CD1c-positive myeloid dendritic cell (primary cell): Measurements from ENCODE around the gene PRKD2.

Experiments used
- DNase-seq: peaks from one replicate; pipeline ENCODE4 v3.0.0-alpha.2; 2016; ENCODE audit errors: extremely low spot score

Gene PRKD2

DNA sequence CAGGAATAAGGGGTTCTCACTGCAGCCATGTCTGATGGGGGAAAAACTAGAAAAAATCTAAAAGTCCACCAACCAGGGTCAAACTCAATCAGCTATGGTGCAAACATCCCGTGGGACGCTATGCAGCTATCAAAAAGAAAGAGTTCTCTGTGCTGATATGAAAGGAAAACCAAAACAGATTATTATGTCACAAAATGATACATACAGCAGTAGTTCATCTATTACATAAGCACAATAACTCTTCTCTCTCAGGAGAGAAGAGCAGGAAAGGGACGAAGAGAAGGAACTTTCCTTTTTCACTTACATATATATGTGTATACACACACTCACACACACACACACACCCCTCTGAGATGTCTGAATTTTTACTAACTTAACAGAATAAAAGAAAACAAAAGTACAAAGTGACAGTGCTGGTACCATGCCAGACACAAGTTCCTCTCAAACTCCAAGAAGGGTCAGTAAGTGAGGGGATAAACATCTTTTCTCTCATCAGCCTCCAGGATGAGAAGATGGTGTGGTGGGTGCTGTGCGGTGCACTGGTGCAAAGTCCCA is 26.1 kb upstream of the PRKD2 start:
- DNase-seq = no peak

DNA sequence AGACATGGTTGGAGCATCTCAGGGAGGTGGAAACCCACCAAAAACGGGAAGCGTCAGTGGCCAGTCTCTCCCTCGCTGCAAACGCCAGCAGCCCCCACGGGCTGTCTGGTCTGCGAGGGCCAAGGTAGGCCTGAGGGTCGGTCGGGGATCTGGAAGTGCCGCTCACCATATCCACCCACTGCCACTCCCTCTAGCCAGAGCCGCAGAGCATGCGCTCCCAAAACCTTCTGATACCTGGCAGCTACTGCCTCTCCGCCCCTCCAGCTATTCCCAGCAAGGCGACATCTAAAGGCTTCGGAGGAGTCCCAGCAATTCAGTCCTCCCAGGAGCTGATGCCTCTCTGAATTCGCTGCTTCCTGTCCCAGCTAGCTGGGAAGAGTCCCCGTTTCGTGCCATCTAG is 24.5 kb upstream of the PRKD2 start:
- DNase-seq = no peak

DNA sequence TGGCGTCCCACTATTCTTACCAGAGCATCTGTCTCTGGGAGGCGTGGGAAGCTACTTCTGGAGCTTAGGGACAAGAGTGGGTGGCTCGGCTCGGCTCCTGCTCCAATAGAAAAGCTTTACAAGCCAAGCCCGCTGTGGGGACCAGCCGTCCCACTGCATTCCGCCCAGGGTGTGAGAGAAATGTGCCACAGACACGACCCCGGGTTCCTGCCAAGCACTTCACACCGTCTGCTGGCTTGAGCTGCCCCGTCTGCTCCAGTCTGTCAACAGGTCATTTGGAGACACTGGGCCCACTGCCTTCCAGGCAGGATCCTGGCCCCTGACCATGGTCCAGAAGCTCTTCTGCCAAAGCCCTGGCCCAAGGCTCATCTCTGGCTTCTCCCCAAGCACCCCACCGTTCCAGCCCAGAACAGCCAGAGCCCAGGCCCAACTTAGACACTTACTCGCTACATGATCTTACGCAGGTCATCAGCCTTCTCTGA is 22.4 kb upstream of the PRKD2 start:
- DNase-seq = no peak

DNA sequence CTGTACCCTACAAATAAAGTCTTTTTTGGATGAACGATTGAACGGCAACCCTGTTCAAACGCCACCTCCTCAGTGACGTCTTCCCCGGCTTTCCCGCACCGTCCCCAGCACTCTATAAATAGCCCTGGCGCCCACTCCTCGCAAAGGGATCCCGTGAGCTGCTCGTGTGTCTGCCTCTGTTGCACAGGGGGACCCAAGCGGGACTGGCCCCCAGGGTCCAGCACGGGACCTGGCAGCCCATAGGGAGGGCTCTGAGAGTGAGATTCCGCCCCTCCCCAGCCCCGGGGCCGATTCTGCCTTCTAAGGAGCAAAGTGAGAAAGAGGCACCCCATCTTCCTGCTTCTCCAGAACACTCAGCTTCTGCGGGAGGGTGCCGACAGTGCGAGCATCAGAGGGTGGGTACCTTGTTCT is 20.9 kb upstream of the PRKD2 start:
- DNase-seq = no peak

DNA sequence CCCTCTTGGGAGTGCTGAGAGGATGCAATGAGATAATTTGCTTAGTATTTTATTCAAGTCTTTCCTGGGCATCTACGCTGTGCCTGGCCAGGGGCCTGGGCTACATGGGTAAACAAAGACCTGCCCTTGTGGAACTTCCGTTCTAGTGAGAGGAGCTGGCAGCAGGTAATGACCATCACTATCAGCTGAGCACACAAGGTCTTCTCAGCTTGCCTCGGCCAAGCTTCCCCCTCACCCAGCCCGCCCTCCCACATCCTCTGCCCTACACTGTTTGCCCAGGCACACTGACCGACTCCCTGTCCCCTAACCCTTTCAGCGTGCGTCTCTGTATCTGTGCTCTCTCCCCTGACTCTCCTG is 20.4 kb upstream of the PRKD2 start:
- DNase-seq = no peak

DNA sequence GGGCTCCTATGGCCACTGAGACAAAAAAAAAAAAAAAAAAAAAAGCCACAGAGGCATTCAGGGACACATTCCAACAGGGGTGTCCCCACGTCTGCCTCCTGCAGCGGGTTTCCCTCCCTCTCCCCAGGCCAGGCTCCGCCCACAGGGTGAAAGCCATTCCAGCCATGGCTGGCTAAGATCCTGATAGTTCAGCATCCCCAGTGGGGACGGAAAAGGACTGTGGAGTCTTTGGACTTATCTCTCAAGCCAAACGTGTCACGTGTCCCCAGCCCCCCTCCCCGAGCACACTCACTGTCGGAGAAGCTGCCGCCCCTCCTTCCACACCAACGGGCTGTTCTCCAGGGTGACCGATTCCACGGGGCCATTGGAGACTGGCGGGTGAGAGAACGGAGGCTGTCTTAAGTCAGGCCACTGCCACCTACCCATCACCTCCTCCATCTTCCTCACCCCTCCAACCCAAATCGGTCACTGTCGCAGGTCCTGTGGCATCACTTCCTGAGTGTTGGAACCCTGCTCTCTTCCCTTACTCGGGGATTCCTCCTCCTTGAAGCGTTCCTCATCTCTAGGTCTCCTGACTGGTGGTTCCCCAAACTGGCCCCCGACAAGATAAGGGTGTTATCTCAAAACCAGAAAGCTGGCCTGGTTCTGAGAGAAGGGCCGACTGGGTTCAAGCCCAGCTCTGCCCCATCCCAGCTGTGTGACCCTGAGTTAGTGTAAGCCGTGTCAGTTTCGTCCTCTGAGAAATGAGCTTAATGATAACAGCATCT is 19.8 kb upstream of the PRKD2 start:
- no peak for DNase-seq

DNA sequence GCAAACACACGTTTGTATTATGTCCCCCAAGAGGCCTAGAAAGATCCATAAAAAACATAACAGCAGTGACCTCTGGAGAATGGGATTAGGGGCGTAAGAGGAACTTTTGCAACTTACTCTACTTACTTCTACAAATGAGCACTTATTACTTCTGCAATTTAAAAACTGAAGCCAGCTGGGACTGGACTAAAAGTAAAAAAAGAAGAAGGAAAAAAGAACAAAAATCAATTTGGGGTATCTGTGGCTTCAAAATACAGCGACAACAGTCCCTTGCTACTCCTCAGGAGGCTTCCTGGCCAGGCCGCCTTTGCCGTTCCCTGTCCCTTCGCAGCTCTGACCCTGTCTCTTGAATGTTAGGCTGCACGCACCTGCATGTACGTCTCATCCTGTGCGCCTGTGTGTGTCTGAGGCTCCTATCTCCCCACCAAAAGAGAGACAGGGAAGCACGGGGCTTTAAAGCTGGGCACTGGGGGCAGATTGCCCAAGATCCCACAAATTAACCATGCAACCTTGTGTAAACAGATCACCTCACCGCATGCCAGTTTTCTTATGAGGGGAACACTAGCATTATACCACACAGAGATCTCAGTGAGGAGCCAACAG is 16.9 kb upstream of the PRKD2 start:
- DNase-seq = peak; percentile 78

DNA sequence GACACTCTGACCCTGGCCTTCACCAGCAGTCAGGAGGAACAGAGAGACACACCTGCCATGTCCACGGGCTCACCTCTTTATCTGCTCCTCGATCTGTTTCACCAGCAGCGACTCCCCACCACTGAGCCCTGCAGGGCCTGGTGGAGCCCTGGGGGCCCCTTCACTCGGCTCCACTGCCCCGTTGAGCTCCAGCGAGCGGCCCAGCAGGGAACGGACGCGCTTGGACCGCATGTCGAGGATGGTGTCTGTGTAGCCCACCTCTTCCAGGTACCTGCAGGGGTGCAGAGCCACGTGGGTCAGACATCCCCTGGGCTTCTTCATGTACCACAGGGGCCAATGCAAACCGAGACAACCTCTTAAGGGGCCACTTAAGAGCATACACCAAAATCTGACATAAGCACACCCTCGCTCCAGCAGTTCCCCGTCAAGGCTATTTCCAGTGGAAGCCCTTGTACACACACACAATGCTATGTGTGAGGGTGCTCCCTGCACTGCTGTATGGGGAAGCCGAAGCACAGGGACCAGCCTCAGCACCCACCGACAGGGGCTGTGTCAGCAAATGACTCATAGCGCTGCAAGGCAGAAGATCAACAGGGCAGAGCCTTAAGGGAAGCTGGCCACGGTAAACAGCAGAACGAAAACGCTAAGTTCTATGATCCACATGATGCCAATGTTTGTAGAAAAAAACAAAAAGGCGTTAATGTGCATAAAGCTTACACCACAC is 16.2 kb upstream of the PRKD2 start:
- DNase-seq = peak; percentile 92

DNA sequence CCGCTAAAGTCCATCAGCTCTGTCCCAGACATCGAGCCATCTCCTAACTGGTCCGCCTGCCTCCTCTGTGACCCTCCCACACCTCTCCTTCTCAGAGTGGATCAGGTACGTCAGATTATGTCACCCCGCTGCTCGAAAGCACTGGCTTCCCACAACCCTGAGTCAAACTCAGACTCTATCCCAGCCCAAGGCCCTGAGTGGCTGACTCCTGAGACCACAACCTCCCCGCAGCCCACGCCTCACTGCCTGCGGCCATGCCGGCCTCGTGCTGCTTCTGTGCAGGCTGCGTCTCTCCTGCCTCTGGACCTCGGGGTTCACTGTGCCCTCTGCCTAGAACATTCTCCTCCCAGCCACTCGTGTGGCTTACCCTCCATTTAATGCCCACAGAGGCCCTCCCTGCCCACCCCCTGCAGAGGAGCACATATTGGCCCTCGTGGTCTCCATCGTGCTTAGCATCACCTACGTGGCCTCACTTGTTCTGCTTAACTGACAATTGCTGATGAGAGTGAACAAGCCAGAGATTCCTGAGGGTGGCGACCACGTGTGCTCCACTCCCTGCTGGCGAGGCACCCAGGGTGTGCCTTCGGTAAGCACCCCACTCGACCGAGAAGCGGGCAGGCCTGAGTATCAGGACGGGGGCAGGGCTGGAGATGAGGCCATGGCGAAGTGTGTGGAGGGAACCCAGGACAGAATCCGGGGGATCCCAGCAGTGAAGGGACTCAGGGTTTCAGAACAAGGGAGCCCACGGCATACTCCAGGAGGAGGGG is 15.4 kb upstream of the PRKD2 start:
- DNase-seq = no peak

DNA sequence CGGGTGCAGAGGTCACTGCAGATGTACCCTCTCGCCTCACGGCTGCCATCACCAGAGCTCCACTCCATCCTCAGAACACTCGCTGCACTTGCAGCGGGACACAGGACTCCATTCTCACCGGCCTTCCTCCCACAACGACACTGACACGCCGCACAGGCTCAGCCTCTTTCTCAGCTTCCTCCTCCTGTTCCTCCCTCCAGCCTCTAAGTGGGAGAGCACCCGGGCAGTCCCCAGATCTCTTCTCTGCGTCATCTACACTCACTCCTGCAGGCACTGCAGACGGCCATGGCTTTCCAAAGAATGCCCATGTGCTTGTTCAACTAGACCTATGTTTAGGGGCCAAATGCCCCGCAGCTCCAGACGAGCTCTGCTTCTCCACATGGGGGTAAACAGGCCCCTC is 14.7 kb upstream of the PRKD2 start:
- DNase-seq = peak; percentile 79

DNA sequence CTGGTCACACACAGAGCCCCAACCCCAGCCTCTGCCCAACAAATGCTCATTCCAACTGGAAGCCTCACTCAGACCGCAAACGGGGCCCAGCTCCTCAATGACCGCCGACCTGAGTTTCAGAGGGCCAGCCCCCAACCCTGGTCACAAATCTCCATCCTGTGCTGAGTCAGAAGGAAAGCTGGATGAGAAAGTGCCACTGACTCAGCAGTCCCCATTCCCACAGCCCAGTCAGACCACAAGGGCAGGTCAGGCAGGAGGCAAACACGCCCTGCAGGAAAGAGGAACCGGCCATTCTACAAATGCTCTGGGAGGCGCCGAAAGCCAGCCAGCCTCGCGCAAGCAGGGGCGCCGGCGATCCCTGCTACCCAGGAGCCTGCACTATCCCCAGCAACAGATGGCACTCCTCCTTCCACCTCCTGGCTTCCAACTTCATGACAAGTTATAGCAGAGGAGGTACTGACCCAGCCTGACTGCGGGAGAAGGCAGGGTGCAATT is 14.1 kb upstream of the PRKD2 start:
- DNase-seq = peak; percentile 91

DNA sequence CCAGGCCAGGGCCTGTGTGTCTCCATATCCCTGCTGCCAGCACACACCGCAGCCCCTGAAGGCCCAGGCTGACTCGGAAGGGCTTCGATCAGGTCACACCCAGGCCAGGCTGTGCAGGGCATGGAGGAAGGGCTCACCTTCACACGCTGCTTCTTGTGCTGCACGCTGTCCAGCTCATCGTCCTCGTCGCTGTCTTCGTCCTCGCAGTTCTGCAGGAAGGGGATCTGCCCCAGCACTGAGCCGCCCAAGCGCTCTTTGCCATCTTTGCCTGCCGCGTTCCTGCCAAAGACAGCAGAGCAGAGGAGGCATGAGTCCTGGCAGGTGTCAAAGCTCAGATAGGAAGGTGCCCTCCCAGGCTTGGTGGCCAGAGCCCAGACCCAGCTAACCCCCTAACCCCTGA is 13.7 kb upstream of the PRKD2 start:
- no peak for DNase-seq

DNA sequence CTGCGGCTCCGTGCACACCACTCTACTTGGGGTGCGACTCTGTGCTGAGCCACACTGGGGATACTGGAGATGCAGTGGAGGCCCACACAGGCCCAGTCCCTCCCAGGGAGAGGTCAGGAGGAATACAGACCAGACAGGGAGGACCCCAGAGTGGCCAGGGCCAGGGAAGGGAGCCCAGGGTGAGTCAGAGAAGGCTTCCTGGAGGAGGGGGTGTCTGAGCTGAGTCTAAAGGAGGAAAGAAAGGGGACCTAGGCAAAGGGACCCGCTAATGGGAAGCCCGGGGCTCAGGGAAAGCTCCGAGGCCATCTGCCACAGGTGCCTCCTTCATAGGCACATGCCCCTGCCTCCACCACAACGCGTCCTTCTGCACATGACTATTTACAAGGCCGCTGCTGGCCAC is 13.3 kb upstream of the PRKD2 start:
- DNase-seq = no peak

DNA sequence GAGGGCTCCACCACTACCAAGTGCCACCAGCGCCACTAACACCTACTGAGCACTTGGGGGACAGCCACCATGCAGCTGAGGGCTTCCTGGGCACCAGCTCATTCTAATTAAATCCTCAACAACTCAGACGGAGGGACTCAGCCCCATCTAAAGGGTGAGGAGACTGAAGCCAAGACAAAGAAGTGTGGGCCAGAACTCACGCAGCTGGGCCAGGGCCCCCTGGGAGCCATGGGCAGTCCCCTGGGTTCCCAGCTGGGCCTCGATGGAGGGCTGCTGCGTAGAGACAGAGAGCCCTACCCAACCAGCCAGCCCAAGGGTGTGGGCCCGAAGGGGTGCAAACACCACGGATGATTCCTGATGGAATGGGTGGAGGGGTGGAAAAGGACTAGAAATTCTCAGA is 12.8 kb upstream of the PRKD2 start:
- DNase-seq = no peak

DNA sequence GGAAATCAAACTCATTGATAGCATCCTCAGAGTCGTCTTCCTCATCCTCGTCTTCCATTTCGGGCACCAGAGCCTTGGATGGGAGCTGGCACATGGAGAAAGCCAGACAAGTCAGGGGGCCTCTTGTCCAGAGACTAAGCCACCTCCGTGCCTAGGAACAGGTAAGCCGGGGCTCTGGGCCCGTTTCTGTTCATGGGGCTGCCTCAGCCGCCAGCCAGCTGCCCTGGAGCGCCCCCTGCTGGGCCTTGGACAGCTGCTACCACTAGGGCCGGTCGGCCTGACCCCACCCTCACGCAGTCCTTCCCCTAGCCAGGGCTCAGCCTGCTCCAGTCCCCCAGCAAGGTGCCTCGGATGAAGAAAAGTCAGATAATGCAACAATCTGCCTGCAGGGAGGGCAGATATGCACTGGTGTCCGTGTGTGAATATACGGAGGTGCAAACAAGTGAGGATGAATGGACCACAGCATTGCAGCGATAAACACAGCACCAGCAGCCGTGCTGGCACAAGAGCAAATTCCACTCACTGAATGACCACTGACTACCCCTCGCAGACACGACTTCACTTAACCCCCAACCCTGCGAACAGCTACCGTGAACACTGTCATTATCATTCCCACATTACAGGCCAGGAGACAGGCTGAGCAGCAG is 11.9 kb upstream of the PRKD2 start:
- peak; percentile 80 for DNase-seq

DNA sequence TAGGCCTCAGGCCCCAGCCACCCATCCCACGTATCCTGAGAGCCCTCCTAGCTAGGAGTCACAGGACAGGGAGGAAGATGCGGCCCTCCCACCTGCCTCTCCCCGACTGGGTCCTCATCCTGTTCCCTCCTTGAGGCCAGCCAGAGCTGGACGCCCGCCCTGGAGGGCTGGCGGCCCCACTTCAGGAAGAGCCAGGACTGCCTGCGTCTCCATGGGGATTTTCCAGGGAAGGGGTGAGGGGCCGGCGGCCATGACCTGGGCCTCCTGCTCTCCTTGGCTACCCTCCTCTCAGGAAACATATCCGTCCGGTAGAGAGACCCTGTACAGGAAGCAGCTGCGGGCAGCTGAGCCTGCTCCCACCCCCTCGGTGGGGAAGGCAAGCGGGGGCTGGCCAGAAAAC is 11.3 kb upstream of the PRKD2 start:
- DNase-seq = no peak

DNA sequence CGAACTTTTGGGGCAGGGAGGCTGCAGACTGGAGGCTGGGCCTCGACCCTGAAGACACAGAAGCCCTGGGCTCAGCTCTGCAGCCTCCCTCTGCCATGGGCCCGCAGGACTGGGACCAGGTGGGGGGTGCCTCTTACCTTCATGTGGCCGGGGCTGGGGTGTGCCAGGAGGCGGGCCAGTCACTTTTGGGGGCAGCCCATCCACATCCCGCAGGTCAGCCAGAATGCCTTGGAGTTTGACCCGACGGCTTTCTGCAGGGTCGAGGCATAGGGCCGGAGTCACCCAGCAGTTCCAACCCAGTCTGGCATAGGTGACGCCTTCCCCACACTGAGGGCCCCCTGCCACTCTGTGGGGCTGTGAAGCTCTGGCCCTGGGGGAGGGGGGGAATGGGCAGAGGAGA is 10.8 kb upstream of the PRKD2 start:
- DNase-seq = no peak

DNA sequence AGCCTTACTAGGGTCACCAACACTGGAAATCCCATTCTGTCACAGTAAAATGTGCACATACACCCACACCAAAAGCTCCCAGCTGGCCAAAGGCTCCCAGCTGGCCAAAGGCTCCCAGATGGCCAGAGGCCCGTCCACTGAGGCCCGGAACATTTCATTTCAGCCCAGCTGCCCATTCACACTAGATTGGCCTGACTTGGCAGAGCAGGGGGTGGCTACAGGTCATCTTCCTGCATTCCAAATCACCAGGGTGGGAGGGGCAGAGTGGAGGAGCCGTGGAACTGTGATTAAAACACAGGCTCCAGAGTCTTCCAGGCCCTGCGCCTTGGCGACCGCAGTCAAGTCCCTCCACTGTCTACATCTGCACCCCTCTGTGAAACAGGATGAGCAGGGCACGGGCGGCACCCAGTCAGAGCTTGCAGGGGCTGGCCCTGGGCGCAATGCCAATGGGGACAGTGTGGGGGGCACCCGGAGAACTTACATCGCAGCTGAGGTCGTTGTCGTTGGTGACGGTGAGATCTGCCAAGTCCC is 10.1 kb upstream of the PRKD2 start:
- no peak for DNase-seq

DNA sequence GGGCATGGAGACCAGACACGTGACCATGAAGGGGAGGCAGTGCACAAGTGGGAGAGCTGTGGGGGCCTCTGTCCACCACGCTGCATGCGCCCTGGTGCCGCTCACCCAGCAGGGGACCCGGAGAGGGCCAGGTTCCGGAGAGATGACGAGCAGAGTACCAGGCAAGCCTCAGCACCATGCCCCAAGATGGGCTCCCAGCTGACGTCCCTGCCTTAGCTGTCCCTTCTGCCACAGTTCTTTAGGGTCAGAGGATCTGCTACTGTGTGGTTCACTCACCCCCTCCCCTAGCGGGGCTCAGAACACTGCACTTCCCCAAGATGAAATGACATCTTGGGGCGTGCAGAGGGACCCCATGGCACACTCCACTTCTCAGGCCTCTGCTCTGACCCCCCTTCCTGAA is 9.6 kb upstream of the PRKD2 start:
- DNase-seq = no peak

DNA sequence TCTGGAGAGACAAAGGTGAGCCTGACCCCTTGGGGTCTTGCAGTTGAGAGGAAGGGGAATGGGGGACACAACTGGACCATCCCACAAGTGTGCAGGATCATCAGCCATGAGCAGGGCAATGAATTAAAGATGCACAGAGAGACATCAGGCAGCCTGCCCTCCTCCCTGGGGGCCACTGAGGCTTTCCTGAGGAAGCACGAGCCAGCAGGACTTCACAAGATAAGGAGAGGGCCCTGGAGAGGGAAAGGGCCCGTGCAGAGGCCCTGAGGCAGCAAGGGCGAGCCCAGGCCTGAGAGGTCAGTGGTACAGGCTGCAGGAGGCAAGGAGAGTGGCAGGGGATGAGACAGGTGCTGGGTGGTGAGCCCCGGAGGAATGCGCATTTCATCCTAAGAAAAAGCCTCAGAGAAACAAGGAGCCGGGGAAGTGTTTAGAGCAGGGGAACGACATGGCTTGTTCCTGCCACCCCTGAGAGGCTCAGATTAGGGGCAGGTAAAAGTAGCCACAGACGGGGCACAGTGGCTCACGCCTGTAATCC is 9.0 kb upstream of the PRKD2 start:
- DNase-seq = no peak
